Embryonic facial prominence (tissue), 1 donor: Measurements from ENCODE around the gene PHLDB3.
"Not testable (repeated sequence)": the region's sequence is repeated elsewhere in the genome, so short reads cannot be mapped to it uniquely, and the experiment has no call there.

Source experiments
- DNase-seq: peaks from one replicate; pipeline ENCODE4 v3.0.0-alpha.2; 2016; ENCODE audit errors: extremely low spot score

The PHLDB3 gene

GRCh38 chr19:43527860-43528622, 23.5 kb upstream of the PHLDB3 start:
- DNase-seq, result no peak

GRCh38 chr19:43526884-43527859, 22.6 kb upstream of the PHLDB3 start, which contains the start of gene ETHE1:
TSS of gene ETHE1 (minus strand) at chr19:43527201. CDS start at chr19:43527177, 24 bp downstream.
- no peak for DNase-seq

- DNase-seq, result no peak
Measured at GRCh38 chr19:43525836-43526771, 21.6 kb upstream of the PHLDB3 start.

DNA sequence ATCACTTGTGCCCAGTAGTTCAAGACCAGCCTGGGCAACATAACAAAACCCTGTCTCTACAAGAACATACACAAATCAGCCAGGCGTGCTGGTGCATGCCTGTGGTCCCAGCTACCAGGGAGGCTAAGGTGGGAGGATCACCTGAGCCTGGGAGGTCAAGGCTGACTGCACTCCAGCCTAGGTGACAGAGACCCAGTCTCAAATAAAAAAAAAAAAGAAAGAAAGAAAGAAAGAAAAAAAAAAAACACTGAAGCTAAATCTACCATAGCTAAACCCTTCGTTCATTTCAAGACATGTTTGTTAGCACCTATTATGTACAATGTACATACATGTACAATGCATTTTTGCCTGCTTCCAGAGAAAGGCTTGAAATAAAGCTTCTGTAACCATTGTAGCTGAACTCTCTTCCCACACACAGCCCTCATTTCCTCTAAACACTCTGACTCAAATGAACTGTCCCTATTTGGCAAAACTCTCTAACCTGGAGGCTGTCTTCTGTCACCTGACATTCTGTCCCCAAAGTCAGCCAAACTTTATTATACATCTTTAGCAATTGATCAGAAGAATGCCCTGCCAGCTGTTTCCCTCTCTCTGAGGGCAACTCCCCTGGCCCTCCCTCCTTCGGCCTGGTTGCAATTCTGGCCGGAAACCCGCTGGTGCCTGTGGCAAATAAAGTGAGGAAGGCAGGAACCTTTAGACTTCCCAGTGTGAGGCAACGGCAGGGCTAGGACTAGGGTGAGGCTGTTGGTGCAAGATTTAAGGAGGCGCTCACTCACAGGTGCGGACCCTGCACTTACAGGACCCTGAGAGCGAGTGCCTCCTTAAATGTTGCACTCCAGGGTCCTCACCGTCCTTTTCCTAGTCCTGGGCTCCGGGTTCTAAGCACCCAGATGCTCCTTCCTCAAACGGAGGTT, 20.6 kb upstream of the PHLDB3 start:
- DNase-seq, result no peak

GRCh38 chr19:43523696-43524095, 19.1 kb upstream of the PHLDB3 start:
- DNase-seq, result not testable (repeated sequence)

DNA sequence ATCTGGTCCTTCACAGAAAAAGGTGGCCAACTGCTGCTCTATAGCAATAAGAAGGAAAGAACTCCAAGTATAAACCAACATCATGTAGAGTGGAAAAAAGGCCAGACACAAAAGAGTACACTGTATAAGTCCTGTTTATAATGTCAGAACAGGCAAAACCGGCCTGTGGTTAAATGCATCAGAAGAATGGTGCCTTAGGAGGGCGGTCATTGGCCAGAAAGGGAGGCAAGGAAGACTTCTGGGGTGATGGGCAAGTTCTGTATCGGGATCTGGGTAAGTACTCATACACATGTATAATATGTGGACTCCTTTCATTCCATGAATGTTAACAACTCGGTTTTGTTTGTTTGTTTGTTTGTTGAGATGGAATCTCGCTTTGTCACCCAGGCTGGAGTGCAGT, 18.4 kb upstream of the PHLDB3 start:
- no peak for DNase-seq

DNA sequence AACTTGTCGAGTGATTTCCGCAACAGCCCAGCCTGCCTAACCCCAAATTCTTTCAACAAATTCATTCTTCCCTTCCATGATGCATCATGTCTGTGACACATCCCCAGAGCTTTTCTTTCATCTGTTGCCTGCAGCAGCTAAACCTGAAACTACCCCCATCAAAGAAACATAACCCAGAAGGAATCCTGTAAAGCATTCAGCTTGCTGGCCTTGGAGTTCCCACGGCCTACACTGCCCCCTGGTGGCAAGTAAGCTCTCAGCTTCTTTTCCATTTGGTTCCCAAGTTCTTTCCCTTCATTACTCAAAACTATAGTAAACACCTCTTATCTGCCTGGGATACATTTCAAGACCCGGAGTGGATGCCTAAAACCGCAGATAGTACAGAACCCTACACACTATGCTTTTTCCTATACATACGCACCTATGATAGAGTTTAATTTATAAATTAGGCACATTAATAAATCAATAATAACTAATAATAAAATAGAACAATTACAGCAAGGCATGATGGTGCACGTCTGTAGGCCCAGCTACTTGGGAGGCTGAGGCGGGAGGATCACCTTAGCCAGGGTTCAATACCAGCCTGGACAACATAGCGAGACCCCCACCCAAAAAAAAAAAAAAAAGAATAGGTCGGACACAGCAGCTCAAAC, 15.0 kb upstream of the PHLDB3 start:
- DNase-seq, result peak; percentile 69

DNA sequence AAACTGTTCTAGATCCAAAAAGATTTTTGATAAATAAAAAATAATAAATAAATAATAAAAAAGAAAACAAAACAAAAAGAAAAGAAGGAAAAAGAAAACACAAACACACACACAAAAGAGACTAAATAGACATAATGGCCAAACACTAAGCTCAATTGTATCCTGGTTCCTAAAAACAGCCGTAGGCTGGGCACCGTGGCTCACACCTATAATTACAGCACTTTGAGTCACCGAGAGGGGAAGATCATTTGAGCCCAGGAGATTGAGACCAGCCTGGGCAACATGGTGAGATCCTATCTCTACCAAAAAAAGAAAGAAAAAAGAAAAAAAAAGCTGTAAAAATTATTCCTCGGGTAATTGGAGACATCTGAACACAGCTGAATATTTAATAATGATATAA, 13.5 kb upstream of the PHLDB3 start:
- no peak for DNase-seq

GRCh38 chr19:43512399-43512798, 7.9 kb upstream of the PHLDB3 start:
- DNase-seq, result not testable (repeated sequence)

DNA sequence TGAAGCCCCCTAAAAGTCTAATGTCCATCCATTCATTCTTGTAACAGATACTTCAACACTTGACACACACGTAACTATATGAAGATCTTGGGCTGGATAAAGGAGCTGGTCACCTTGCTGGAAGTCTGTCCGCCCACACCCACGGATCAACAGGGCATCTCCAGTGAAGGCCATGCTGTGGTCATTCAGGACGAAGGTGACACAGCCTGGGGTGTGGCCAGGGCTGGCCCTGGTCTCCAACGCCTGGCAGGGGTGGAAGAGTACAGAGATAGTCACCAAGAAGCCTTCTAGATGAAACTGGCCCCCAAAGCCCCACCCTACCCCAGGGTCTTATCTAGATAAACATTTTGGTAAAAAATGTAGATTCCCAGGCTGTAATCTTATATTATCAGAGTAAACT, 6.8 kb upstream of the PHLDB3 start:
- DNase-seq, result no peak

DNA sequence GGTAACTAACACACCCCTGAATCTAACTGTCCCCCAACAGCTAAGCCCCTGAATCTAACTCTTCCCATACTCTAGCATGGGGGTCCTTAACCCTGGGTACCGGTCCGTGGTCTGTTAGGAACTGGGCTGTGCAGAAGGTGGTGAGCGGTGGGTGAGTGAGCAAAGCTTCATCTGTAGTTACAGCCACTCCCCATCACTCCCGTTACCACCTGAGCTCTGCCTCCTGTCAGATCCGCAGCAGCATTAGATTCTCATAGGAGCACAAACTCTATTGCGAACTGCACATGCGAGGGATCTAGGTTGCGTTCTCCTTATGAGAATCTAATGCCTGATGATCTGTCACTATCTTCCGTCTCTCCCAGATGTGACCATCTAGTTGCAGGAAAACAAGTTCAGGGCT, 6.2 kb upstream of the PHLDB3 start:
- no peak for DNase-seq

GRCh38 chr19:43507880-43508279, 3.3 kb upstream of the PHLDB3 start:
- no peak for DNase-seq

DNA sequence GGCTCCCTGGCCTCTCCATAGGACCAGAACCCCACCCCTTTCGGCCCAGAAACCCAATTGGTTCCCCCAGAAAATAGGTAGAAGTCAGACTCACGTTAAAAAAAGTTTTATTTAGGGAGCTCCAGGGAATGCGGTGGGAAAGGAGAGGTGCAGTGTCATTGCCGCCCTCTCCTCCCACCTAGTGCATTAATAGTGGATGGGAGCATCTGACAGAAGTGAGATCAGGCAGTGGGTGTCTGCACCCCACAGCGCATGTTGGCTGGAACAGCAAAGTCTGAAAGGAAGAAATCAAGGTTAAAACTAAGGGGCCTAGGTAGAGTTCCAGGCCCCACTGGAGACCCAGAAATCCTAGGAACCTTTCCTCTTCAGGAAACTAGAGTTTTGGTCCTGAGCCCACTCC, 2.1 kb upstream of the PHLDB3 start:
- DNase-seq, result no peak

GRCh38 chr19:43505941-43506340, 1.4 kb upstream of the PHLDB3 start:
- DNase-seq, result no peak

DNA sequence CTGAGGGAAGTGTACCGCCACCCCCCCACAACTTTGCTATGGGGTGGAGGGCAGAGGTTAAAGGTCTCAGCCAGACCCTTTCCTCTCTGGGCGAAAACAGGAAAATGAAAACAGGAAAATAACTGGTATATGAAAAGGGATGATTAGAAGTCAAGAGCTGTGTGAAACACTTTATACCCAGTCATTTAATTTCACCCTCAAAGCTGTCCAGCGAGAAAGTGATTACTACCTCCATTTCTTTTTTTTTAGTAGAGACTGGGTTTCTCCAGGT, 575 bp upstream of the PHLDB3 start:
- DNase-seq, result no peak

DNA sequence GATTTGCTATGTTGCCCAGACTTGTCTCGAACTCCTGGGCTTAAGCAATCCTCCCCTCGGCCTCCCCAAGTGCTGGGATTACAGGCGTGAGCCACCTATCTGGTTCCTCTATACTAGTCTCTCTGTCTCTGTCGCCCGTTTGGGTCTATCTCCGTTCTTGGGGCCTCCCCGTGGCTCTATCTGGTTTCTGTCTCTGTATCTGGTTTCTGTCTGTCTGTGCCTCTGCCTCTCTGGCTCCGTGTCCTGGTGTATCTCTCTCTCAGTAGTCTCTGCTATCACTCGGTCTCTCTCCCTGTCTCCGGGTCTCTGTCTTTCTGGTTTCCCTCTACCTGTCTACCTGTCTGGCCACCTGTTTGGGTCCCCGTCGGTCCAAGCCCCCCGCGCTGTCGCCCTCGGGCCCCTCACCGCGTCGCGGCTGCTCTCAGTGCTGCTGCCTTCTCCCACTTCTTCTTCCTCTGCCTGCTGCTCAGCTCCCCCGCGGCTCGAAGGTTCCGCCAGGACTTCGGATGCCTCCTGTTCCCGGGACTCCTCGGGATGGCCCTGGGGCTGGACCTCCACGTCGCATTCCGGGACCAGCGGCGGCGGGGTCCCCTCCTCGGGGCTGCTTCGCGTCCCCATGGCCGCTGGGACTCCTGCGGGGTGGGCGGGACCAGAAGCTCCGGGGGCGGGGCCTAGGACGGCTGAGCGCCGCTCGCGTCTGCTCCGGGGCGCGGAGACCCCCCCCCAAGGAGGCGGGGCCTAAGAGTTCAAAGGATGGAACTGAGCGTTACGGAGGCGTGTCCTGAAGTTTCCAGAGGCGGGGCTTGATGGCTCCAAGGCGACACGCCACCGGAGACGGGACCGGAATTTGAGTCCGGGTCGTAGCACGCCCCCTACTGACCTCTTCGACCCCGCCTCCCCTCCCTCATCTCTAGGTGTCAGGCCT, 783 bp downstream of the PHLDB3 start:
- peak; percentile 87 for DNase-seq

GRCh38 chr19:43502419-43502976, 2.0 kb downstream of the PHLDB3 start:
- DNase-seq, result no peak

DNA sequence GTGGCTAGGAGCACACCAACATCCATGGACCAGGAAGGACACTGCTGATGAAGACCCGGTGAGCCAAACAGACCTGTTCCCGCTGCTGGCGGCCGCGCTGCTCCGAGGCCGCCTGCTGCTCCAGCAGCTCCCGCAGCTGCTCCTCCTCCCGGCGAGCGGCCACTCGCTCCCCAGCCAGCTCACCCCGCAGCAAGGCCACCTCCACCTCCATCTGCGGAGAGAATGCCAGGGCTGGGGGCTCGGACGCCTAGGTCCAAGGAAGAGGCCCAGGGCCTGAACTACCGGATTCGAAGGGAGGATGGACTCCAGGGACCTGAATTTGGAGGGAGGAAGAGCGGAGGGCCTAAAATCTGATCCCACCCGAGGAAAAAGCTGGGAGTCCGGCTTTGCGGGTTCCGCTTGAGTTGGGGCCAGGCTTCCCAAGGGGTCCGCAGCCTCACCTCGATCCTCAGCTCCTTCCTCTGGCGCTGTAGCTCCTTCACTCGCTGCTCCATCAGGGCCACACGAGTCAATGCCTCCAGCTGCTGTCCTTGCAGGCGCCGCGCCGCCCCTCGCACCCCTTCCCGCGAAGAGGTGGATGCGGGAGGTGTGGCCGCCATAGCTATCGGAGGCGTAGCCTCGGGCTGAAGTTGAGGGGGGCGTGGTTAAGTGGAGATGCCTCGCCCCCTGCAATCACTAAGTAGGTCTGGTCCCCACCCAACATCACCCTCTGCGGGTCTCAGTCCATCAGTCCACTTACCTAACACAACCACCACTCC, 2.7 kb downstream of the PHLDB3 start:
- no peak for DNase-seq
